ENCODE data around the gene ATG7.

Gene ATG7

GRCh38 chr3:11602239-11602840 lies 330.1 kb downstream of the ATG7 start:
- TF ChIP-seq CTCF (IDR thresholded peaks at IDR 0.05), result no peak

DNA sequence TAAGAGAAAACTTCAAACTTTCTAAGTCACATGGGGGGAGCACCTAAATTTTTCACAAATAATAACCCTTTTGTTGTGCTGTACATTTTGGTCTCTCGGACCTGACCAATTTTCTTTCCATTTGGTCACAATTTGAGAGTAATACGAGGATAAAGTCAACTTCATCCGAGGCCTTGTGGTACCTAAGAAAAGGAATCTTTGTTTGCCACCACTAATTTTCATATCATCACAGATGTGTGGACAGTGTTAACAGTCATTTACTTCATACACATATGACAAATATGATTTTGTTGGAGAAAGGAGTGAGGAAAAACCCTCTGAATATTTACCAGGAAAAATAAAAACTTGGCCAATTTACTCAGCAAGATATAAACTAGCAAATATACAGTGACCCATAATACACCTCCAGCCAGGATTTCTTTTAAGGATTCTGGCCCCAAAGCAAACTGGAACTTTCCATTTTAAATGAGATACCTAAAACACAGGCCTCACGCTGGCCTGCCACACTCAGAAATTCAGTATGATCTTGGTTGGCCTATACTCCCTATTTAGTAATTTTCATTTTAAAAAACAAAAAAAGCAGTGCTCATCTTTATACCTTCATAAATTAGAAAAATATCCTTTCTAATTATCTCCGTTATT lies 330.8 kb downstream of the ATG7 start:
- TF ChIP-seq CTCF (IDR thresholded peaks at IDR 0.05), result no peak

- no peak for TF ChIP-seq CTCF (IDR thresholded peaks at IDR 0.05)
Measured at GRCh38 chr3:11603628-11604027, 331.4 kb downstream of the ATG7 start.

GRCh38 chr3:11604139-11604892 lies 332.1 kb downstream of the ATG7 start:
- TF ChIP-seq CTCF (IDR thresholded peaks at IDR 0.05), result no peak

GRCh38 chr3:11605398-11605797 lies 333.2 kb downstream of the ATG7 start:
- TF ChIP-seq CTCF (IDR thresholded peaks at IDR 0.05), result no peak

DNA sequence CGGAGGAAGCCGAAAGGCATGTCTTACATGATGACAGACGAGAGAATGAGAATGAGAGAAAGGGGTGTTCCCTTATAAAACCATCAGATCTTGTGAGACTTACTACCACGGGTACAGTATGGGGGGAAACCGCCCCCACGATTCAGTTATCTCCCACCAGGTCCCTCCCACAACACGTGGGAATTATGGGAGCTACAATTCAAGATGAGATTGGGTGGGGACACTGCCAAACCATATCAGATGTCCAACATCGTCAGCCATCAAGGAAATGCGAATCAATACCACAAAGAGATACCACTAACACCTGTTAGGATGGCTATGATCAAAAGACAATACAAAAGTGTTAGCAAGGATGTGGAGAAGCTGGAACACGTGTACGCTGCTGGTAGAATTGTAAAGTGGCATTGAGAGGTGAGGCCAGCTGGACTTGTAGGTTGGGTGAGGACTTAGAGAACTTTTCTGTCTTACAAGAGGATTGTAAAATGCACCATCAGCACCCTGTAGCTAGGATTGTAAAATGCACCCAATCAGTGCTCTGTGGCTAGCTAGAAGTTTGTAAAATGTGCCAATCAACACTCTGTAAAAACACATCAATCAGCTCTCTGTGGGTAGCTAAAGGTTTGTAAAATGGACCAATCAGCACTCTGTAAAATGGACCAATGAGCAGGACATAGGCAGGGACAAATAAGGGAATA lies 334.0 kb downstream of the ATG7 start:
- TF ChIP-seq CTCF (IDR thresholded peaks at IDR 0.05), result no peak

- TF ChIP-seq CTCF (IDR thresholded peaks at IDR 0.05), result no peak
Measured at GRCh38 chr3:11606865-11607440, 334.8 kb downstream of the ATG7 start.
